GM19025 (cell line): ENCODE measurements around the gene PLEKHA7.
A peak's percentile ranks its signal among the peaks of the same experiment; 100 is the strongest.

Experiments used
- ATAC-seq: cut with Tn5 transposase; IDR thresholded peaks from one replicate; pipeline ENCODE4 v1.9.1; 2021; ENCODE audit warnings: mild to moderate bottlenecking, low read depth, moderate library complexity; ENCODE audit not compliant: unreplicated experiment

The PLEKHA7 gene

GRCh38 chr11:16854979-16855378, 159.2 kb downstream of the PLEKHA7 start:
- ATAC-seq = no peak

- no peak for ATAC-seq
Observed at GRCh38 chr11:16853859-16854258, 160.4 kb downstream of the PLEKHA7 start.

GRCh38 chr11:16853266-16853665, 160.9 kb downstream of the PLEKHA7 start:
- no peak for ATAC-seq

GRCh38 chr11:16846305-16846704, 167.9 kb downstream of the PLEKHA7 start:
- ATAC-seq = no peak

GRCh38 chr11:16844268-16844771, 169.9 kb downstream of the PLEKHA7 start:
- ATAC-seq = no peak

GRCh38 chr11:16843294-16843693, 170.9 kb downstream of the PLEKHA7 start:
- no peak for ATAC-seq

GRCh38 chr11:16841984-16842383, 172.2 kb downstream of the PLEKHA7 start:
- no peak for ATAC-seq

- no peak for ATAC-seq
Observed at GRCh38 chr11:16841481-16841880, 172.7 kb downstream of the PLEKHA7 start.

GRCh38 chr11:16840951-16841350, 173.3 kb downstream of the PLEKHA7 start:
- no peak for ATAC-seq

GRCh38 chr11:16839821-16840220, 174.4 kb downstream of the PLEKHA7 start:
- ATAC-seq = no peak

- ATAC-seq = no peak
Observed at GRCh38 chr11:16834384-16834783, 179.8 kb downstream of the PLEKHA7 start.

- ATAC-seq = no peak
Observed at GRCh38 chr11:16833026-16833425, 181.2 kb downstream of the PLEKHA7 start.

- no peak for ATAC-seq
Observed at GRCh38 chr11:16832193-16832539, 182.0 kb downstream of the PLEKHA7 start.

GRCh38 chr11:16831316-16832192, 182.7 kb downstream of the PLEKHA7 start:
- ATAC-seq = no peak

GRCh38 chr11:16827139-16827538, 187.1 kb downstream of the PLEKHA7 start:
- no peak for ATAC-seq

- ATAC-seq = no peak
Observed at GRCh38 chr11:16825968-16826367, 188.2 kb downstream of the PLEKHA7 start.

- no peak for ATAC-seq
Observed at GRCh38 chr11:16825101-16825500, 189.1 kb downstream of the PLEKHA7 start.

- peak; percentile 90 for ATAC-seq
Observed at GRCh38 chr11:16820324-16821092, 193.7 kb downstream of the PLEKHA7 start.

- no peak for ATAC-seq
Observed at GRCh38 chr11:16818284-16818683, 195.9 kb downstream of the PLEKHA7 start.

- ATAC-seq = no peak
Observed at GRCh38 chr11:16817351-16817750, 196.9 kb downstream of the PLEKHA7 start.
